Activated CD4-positive, alpha-beta T cell treated with anti-CD3 and anti-CD28 coated beads, Interleukin-2, Interleukin-6, amounts not matched to agents 100 ng/mL and 50 ng/mL, durations not matched to agents 16 hours and 8 hours (primary cell): ENCODE data around the gene C11orf97.
"Not testable (repeated sequence)": the region's sequence is repeated elsewhere in the genome, so short reads cannot be mapped to it uniquely, and the experiment has no call there.

ENCODE experiments used
- DNase-seq: peaks from one replicate; pipeline ENCODE4 v3.0.0-alpha.2; 2020

The C11orf97 gene

GRCh38 chr11:94511932-94512781 is at the start of gene C11orf97:
Gene C11orf97 (plus strand): TSS chr11:94512461. CDS start chr11:94512529, 68 bp downstream.
- DNase-seq, result peak; percentile 57

- peak; percentile 36 for DNase-seq
Measured at GRCh38 chr11:94469416-94469815, 42.8 kb upstream of the C11orf97 start.

GRCh38 chr11:94472916-94473799 is 39.1 kb upstream of the C11orf97 start:
- DNase-seq, result peak; percentile 60

GRCh38 chr11:94477624-94478023 is 34.6 kb upstream of the C11orf97 start:
- no peak for DNase-seq

GRCh38 chr11:94481342-94481741 is 30.9 kb upstream of the C11orf97 start:
- DNase-seq, result no peak

GRCh38 chr11:94486068-94486467 is 26.2 kb upstream of the C11orf97 start:
- DNase-seq, result no peak

- DNase-seq, result peak; percentile 98
Measured at GRCh38 chr11:94493281-94494125, 18.8 kb upstream of the C11orf97 start, which contains the start of the genes ANKRD49 and MRE11. Gene ANKRD49 (plus strand): TSS chr11:94493984. CDS start chr11:94496694, 2,710 bp downstream. Gene MRE11 (minus strand): TSS chr11:94493844. CDS start chr11:94492801, 1,043 bp downstream.

GRCh38 chr11:94494126-94494680 is 18.1 kb upstream of the C11orf97 start:
- DNase-seq, result no peak

- DNase-seq, result no peak
Measured at GRCh38 chr11:94500181-94500580, 12.1 kb upstream of the C11orf97 start.

GRCh38 chr11:94501522-94501921 is 10.7 kb upstream of the C11orf97 start:
- no peak for DNase-seq

- peak; percentile 67 for DNase-seq
Measured at GRCh38 chr11:94504689-94505293, 7.5 kb upstream of the C11orf97 start.

- not testable (repeated sequence) for DNase-seq
Measured at GRCh38 chr11:94506513-94506912, 5.7 kb upstream of the C11orf97 start.

GRCh38 chr11:94507485-94507884 is 4.8 kb upstream of the C11orf97 start:
- DNase-seq, result no peak

- no peak for DNase-seq
Measured at GRCh38 chr11:94513091-94513490, 830 bp downstream of the C11orf97 start.

GRCh38 chr11:94515398-94515797 is 3.1 kb downstream of the C11orf97 start:
- DNase-seq, result no peak

- DNase-seq, result no peak
Measured at GRCh38 chr11:94516725-94517124, 4.5 kb downstream of the C11orf97 start.

- DNase-seq, result no peak
Measured at GRCh38 chr11:94518300-94518699, 6.0 kb downstream of the C11orf97 start.

GRCh38 chr11:94519478-94520084 is 7.3 kb downstream of the C11orf97 start:
- DNase-seq, result peak; percentile 33

GRCh38 chr11:94521684-94522083 is 9.4 kb downstream of the C11orf97 start:
- DNase-seq, result no peak

- DNase-seq, result no peak
Measured at GRCh38 chr11:94524341-94524740, 12.1 kb downstream of the C11orf97 start.
